HG03097 (cell line): ENCODE results near the gene FOXG1.

Experiments
- ATAC-seq: cut with Tn5 transposase; IDR thresholded peaks from one replicate; pipeline ENCODE4 v1.9.1; 2021; ENCODE audit not compliant: unreplicated experiment, low FRiP score

Gene FOXG1

DNA sequence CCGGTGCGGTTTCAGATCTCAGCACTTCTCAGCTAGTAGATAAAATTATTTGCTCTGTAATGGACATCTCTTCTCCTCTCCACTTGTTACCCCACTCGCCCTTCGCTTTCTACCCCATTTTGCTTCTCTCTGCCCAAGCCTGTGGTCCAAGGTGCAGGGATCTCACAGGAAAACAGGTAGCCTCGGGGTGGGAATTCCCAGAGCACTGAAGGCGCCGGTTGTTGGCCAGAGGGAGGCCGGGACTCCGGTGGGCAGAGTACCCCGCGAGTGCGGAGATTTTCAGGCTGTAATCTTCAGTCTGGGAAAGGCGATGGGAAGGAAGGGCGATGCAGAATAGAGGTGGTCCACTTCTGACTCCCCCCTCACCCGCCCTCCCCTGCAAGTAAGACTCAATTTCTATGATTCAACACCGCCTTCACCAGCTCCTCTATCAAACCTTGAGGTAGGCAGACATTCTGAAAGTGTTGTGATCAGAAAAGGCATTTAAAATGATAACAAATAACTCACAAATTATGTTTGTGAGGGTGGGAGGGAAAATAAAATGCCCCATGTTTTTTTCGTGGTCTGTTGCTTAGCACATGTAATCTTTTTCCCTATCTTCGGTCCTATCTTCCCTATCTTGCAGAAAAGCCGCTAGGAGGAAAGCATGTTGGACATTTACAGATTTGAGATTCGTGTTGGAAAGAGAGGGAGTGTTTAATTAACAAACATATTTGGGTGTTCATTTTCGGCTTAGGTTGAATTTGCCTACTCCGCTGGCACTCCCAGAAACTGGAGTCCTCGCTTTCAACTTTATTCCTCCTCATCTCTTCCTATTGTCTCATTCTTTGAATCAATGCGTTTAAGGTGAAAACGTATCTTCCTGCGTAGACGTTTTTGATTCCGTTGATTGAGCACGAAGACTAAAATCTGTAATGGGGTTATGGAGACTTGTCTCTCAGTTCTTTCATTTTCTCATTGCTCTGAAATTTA, 8.5 kb downstream of the FOXG1 start:
- no peak for ATAC-seq

DNA sequence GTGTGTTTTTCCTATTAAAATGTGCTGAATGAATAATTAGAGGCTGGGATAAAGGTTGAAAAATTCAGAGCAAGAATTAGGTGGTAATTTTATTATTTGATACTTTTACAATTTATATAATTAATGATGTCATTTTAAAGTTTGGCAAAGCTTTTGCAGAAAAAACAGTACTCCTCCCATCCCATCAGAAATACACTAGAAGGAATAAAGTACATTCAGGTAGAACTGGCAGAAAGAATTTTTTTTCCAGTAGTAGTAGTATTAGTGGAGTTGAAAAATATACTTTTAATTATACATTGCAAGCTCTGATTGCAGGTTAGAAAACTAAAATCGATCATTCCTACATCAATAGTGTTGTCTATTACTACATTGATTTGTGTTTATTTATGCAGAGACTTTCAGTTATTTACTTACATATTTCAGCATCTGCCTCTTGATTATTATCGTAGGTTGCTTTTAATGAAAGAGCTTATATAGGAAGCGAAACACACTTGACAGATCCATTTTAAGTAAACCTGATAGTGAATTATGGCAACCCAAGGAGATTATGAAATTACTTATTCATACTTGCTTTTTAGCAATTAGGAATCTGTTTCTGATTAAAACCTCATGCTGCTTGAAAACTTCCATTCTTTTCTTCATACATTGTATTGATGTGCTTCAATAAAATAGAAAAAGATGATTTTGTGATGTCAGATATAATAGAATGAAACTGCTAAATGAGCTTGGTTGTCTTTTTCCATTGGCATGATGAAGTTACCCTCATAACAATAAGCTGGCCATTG, 10.1 kb downstream of the FOXG1 start:
- ATAC-seq, result no peak

DNA sequence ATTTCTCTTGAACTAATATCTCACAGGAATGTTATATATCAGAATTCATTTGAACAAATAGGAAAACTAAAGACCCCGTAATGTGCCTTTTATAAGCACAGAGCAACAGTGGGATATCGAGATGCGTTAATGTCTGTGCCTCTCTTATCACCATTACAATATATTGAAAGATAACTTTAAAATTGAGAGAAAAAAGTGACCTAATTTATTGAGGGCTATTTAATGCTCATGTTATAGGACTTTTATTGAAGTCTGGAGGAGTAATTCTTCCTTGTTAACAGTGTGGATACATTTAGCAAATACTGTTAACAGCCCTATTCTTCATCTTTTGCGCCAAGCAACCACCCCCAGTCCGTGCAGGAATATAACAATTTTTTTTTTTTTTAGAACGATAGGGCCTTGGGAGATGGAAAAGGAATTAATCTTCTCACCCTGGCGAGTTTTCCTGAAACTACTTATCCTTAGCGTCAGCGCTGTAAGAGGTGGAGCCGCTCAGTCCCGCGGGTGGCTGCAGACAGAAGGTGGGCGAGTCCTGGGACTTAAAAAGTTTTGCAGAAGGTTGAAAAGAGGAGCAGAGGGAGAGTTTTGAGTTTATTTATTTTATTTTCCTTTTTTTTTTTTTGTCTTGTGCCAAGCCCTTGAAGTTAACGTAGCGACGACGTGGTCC, 11.0 kb downstream of the FOXG1 start:
- no peak for ATAC-seq

DNA sequence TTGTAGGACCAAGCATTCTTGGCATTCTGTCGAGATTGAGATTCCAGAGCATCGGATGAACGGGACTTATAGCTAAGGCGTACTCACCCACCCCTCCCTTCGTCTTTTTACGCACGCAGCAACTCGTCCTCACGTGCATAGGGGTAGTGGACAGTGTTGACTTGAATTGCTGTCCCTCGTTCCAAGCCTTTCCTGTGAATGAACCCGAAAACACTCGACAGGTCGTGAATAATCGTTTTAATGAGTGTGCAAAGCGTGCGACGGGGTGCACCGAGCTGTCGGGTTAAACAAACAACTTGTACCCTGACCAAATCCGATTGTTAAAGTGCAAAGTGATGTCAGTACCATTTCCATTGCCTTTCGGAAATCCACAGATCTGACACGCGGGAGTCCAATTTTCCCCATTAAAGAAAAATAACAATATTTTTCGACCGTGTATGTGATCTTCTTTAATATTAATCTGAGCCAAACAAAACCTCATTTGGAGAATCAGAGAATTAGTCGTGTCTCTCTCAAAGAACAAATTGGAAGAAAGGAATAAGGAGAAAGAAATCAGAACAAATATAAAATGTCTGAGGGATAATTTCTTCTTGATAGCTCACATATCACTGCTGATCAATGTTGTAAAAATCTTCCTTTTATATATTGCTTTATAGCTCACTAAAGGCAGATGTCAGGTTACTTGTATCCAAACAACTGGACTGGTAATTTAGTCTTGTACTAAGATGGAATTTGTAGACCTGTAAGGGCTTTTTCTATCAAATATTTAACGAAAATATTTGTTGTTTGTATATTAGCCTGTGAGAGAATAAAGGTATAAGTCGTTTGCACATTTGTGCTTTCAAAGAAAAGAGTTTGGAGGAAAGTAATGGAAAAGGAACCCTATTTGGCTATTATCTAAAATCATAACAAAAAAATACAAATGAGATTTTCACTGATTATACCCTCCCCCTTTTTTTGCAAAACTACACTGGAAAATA, 11.8 kb downstream of the FOXG1 start:
- ATAC-seq, result no peak

DNA sequence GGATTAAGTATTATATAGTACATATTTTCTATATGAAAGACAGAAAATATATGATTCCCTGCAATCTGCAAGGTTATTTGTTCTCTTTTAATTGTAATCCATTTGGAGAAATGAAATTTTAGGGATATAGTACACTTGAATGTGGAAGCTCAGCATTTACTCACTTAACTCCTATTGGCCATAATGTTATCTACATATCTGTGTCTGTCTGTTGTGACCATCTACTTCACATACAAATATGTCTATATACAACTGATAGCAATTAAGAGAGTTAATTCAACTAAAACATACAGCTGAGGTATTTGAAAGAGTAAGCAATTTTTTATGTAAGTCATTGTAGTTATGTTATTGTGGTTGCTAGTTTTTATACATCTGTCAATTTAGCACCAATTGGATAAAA, 12.9 kb downstream of the FOXG1 start:
- no peak for ATAC-seq

DNA sequence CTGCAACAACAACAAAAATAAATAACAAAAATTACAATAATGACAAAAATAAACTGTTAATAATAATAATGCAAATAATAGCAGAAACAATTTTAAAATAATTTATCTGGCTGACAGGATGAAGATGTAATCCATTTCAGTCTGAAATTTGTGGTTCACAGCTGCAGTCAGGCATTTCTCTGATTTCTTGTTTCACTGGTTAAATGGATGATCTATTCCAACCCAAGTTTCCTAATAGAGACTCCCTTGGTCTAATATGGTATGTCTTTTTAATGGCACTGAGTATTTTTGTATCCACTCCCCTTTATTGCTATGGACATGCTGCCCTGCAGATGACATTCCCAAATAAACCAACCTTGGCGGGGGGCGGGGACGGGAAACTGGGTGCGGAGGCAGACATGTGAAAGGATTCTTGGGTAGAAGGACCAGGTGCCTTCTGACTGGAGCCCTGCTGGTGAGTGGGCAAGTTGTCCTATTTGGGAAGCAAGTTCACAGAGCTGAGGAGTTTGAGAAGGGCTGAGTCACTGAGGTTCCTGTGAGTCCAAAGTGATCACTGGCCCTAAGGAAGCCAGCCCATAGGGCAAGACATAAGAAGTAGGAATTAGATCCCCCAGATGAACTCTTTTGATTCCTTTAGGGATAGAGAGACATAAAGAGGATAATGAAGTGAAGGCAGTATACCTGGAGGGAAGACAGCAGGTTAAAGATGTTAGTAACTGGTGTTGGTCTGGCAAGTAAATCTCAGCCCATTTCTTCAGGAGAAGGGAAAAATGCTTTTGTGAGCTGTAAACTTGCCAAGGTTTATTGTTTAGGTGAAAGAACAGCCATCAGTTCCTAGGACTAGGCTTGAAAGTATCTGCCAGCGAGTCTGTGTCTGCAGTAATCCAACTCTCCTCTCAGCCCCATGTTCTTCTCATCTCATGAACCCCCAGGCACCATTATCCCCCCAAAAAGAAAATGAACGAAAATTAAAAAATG, 14.5 kb downstream of the FOXG1 start:
- ATAC-seq, result no peak

DNA sequence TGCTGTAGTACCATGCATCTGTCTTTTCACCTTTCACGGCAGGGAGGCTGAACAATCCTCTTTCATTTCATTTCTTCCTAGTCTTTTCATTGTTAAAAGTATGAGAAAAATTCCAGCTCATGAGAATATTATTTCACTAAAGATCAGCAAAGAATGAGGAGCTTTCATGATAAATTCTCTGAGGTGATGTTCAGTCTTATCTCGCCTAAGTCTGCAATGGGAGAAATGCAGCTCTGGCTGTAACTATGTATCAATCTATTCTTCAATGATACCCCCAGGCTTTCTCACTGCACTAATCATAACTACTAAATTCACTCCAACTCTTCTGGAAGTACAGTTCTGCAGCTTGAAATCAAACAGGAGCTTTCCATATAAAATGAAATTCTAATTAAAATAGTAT, 15.7 kb downstream of the FOXG1 start:
- no peak for ATAC-seq

DNA sequence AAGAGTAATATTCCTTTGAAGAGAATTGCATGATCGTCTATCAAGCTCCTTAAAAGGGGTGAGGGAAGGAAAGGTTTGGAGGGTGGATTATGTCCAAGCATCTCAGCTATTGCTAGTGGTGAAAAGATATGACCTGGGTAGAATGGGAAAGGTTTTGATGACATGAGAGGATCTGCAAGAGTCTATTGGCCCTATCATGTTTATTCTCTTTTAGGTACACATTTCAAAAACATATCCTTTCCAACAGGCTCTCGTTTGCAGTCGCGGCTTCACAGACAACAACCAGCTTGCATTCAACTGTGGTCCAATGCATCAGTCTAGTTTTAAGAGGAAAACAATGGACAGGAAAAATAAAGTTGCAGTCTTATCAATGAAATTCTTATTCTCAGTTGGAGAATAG, 17.1 kb downstream of the FOXG1 start:
- no peak for ATAC-seq

DNA sequence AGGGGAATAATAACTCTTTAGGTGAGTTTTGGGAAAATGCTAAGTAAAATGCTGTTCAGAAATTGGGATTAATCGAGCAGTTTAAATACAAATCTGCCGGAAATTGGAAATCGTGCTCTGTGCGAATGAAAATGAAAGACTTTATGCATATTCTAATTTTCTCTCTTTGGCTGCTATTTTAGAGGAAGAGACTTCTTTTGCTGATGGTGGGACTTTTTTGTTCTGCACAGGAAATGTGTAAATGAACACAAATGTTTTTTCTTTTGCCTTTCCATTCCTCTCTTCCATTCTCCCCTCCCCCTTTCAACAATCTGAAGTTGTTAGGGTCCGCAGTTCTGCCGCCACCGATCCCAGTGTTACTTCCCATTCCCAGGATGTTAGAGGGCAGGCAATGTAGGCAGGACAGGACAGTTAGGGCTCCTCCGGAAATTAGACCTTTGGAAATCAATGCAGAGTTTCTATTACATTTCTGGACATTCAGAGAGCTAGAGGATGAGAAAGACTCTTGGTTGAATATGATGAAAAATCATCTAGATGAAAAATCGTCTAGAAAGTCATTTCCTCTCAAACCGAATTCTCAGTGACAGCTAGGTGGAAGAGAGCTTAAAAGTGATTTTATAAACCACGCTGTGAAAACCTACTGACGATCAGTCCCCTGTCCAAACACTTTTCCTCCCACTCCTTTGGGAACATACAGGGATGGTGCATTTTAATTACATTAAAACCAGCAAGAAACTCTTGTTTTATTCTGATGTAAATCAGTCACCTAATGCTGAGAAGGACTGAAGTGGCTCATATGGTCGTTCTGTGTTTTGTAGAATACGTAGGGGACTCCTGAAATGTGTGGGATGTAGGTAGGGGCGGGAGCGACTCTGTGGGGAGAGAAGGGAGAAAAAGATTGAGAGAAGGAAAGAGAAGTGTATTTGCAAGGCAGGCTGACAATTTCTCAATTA, 17.8 kb downstream of the FOXG1 start:
- no peak for ATAC-seq

DNA sequence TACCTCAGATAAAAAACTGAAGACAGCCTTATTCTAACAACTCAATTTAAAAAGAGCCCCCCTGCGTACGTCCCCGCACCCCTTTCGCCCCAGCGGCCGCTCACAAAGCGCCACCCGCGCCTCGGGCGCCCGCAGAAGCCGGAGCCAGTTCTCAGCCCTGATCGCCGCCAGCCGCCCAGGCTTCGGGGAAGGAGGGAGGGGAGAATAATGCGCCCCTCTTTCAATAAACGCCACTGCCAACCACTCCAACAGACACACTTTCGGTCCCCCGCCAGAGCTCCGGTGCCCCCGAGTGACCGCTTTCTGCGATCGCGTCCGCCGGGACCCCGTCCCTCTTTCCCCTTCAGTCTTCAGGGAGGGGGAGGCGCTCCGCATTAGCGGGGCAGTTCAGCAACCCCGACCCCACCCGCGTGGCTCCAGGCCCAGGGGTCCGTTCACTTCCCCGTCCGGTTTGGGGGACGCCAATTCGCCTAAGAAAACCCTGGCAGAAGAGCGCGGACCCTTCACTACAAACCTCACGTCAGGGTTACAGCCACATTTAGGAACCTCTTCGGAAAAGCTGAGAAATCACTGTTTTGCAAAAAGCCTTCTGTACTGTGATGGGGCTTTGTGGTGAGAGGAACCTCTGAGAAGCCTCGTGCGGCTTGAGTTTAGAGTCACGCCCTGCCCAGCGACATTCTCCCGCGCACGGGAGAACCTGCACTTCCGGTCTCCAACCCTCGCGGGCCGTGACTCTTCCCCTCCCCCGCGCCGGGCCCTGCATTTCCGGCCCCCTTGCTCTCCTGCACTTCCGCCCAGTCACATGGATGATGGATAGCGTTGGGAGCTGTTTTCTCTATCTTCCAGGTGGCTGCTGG, 18.7 kb downstream of the FOXG1 start:
- ATAC-seq, result no peak

DNA sequence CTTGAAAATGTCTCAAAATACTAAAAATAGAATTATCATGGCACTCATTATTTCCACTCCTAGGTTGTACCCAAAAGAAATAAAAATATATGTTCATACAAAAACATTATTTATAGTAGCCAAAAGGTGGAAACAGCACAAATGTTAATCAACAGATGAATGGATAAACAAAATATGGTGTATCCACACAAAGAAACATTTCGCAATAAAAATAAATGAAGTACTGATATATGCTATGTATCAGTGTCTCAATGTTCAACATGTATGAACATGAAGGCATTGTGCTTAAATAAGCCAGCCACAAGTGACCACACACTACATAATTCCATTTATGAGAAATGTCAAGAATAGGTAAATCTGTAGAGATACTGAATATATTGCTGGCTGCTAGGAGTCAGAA, 40.9 kb downstream of the FOXG1 start:
- no peak for ATAC-seq

DNA sequence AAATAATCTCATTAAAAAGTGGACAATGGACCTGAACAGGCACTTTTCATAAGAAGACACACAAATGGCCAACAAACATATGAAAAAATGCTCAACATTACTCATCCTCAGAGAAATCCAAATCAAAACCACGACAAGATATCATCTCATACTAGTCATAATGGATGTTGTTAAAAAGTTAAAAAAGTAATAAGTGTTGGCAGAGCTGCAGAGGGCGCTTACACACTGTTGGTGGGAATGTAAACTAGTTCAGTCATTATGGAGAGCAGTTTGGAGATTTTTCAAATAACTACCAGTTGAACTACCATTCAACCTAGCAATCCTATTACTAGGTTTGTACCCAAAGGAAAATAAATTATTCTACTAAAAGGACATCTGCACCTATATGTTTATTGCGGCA, 47.2 kb downstream of the FOXG1 start:
- ATAC-seq, result no peak
